ENCODE results near the gene VAT1.

VAT1 gene

GRCh38 chr17:42992872-42993271 is 29.3 kb downstream of the VAT1 start:
- TF ChIP-seq, protein P1, sequence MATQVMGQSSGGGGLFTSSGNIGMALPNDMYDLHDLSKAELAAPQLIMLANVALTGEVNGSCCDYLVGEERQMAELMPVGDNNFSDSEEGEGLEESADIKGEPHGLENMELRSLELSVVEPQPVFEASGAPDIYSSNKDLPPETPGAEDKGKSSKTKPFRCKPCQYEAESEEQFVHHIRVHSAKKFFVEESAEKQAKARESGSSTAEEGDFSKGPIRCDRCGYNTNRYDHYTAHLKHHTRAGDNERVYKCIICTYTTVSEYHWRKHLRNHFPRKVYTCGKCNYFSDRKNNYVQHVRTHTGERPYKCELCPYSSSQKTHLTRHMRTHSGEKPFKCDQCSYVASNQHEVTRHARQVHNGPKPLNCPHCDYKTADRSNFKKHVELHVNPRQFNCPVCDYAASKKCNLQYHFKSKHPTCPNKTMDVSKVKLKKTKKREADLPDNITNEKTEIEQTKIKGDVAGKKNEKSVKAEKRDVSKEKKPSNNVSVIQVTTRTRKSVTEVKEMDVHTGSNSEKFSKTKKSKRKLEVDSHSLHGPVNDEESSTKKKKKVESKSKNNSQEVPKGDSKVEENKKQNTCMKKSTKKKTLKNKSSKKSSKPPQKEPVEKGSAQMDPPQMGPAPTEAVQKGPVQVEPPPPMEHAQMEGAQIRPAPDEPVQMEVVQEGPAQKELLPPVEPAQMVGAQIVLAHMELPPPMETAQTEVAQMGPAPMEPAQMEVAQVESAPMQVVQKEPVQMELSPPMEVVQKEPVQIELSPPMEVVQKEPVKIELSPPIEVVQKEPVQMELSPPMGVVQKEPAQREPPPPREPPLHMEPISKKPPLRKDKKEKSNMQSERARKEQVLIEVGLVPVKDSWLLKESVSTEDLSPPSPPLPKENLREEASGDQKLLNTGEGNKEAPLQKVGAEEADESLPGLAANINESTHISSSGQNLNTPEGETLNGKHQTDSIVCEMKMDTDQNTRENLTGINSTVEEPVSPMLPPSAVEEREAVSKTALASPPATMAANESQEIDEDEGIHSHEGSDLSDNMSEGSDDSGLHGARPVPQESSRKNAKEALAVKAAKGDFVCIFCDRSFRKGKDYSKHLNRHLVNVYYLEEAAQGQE (IDR thresholded peaks at IDR 0.05; ENCODE audit: low read depth), result no peak
- TF ChIP-seq NFIC (IDR thresholded peaks at IDR 0.05) (no peak), ZBTB7A (IDR thresholded peaks at IDR 0.05; ENCODE audit: low read depth) (no peak), CREB1 (IDR thresholded peaks at IDR 0.05; ENCODE audit: low read depth) (no peak), YY1 (IDR thresholded peaks at IDR 0.05; ENCODE audit: low read depth) (no peak), TCF12 (IDR thresholded peaks at IDR 0.05; ENCODE audit: low read depth) (no peak), EGR1 (IDR thresholded peaks at IDR 0.05) (no peak)
- TF ChIP-seq, protein P2, sequence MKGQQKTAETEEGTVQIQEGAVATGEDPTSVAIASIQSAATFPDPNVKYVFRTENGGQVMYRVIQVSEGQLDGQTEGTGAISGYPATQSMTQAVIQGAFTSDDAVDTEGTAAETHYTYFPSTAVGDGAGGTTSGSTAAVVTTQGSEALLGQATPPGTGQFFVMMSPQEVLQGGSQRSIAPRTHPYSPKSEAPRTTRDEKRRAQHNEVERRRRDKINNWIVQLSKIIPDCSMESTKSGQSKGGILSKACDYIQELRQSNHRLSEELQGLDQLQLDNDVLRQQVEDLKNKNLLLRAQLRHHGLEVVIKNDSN (IDR thresholded peaks at IDR 0.05), result no peak
- TF ChIP-seq, protein P3, sequence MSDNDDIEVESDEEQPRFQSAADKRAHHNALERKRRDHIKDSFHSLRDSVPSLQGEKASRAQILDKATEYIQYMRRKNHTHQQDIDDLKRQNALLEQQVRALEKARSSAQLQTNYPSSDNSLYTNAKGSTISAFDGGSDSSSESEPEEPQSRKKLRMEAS (IDR thresholded peaks at IDR 0.05), result no peak

GRCh38 chr17:42991471-42991870 is 30.7 kb downstream of the VAT1 start:
- TF ChIP-seq CREB1 (IDR thresholded peaks at IDR 0.05; ENCODE audit: low read depth), result no peak
- TF ChIP-seq ZBTB7A (IDR thresholded peaks at IDR 0.05; ENCODE audit: low read depth), result no peak
- TF ChIP-seq YY1 (IDR thresholded peaks at IDR 0.05; ENCODE audit: low read depth), result no peak
- TF ChIP-seq TAF1 (IDR thresholded peaks at IDR 0.05; ENCODE audit: low read depth), result no peak

DNA sequence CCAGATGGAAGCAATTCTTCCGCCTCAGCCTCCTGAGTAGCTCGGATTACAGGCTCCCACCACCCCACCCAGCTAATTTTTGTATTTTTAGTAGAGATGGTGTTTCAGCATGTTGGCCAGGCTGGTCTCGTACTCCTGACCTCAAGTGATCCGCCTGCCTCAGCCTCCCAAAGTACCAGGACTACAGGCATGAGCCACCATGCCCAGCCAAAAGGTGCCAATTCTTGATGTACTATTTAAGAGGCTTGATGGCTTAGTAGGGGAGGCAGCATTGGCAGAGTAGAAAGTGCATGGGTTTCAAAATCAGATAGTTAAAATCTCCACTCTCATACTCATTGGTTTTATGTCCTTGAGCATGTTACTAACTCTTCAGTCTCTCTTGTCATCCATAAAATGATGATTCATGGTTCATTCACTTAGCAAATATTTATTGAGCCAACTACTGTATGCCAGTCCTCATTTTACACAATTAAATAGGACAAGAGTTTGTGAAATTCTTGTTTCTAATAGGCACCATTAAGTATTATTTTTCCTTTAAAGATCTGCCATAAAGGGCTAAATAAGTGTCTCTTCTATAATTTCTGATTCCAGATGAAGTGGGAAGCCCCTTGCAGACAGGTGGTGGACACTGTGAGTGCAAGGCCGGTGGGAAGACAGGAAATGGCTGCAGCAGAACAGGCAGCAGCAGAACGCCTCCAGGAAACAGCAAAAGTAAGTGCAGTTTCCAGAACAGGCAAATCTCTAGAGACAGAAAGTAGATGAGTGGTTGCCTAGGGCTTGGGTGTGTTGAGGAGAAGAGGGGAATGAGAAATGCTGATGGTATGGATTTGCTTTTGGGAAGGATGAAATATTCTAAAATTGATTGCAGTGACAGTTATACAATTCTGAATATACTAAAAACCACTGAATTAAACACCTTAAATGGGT is 32.2 kb downstream of the VAT1 start:
- no peak for TF ChIP-seq FOXM1 (IDR thresholded peaks at IDR 0.05; ENCODE audit: borderline replicate concordance, low read depth)
- TF ChIP-seq CEBPB (IDR thresholded peaks at IDR 0.05), result no peak
- no peak for TF ChIP-seq ZBTB7A (IDR thresholded peaks at IDR 0.05; ENCODE audit: low read depth)
- TF ChIP-seq EGR1 (IDR thresholded peaks at IDR 0.05), result no peak
- TF ChIP-seq EP300 (IDR thresholded peaks at IDR 0.05; ENCODE audit: borderline replicate concordance), result no peak
- no peak for TF ChIP-seq YY1 (IDR thresholded peaks at IDR 0.05; ENCODE audit: low read depth)
- no peak for TF ChIP-seq TCF12 (IDR thresholded peaks at IDR 0.05; ENCODE audit: low read depth)

GRCh38 chr17:42989141-42989540 is 33.0 kb downstream of the VAT1 start:
- TF ChIP-seq FOXM1 (IDR thresholded peaks at IDR 0.05; ENCODE audit: borderline replicate concordance, low read depth) (no peak), TCF12 (IDR thresholded peaks at IDR 0.05; ENCODE audit: low read depth) (no peak), RAD21 (IDR thresholded peaks at IDR 0.05; ENCODE audit: low read depth) (no peak), CREB1 (IDR thresholded peaks at IDR 0.05; ENCODE audit: low read depth) (no peak), TEAD4 (IDR thresholded peaks at IDR 0.05) (no peak), EP300 (IDR thresholded peaks at IDR 0.05; ENCODE audit: borderline replicate concordance) (no peak), CEBPB (IDR thresholded peaks at IDR 0.05) (no peak), EGR1 (IDR thresholded peaks at IDR 0.05) (no peak)
- TF ChIP-seq, protein P3 (IDR thresholded peaks at IDR 0.05), result no peak
- TF ChIP-seq, protein P1 (IDR thresholded peaks at IDR 0.05; ENCODE audit: low read depth), result no peak

DNA sequence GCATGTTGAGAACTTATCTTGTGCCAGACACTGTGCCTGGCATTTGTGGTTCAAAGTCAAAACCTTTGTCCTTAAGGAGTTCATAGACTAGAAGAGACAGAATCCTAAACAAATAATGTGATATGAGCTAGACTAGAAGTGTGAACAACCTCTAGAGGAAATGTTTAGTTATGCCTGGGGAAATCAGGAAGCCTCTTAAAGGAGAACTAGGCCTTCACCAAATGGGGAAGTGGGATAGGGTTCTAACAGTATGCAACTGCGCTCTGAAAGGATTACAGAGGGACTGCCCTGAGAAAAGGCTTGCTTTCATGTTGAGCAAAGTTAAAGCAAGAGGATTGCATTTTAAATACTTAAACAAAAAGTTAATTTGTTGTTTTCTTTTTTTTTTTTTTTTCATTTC is 37.0 kb downstream of the VAT1 start:
- TF ChIP-seq CREB1 (IDR thresholded peaks at IDR 0.05; ENCODE audit: low read depth) (no peak), EGR1 (IDR thresholded peaks at IDR 0.05) (no peak), FOXM1 (IDR thresholded peaks at IDR 0.05; ENCODE audit: borderline replicate concordance, low read depth) (no peak), CEBPB (IDR thresholded peaks at IDR 0.05) (no peak), EP300 (IDR thresholded peaks at IDR 0.05; ENCODE audit: borderline replicate concordance) (no peak), TCF12 (IDR thresholded peaks at IDR 0.05; ENCODE audit: low read depth) (no peak), RAD21 (IDR thresholded peaks at IDR 0.05; ENCODE audit: low read depth) (no peak), TAF1 (IDR thresholded peaks at IDR 0.05; ENCODE audit: low read depth) (no peak), ZBTB7A (IDR thresholded peaks at IDR 0.05; ENCODE audit: low read depth) (no peak), NFIC (IDR thresholded peaks at IDR 0.05) (no peak)
- TF ChIP-seq, protein P2 (IDR thresholded peaks at IDR 0.05), result no peak
- TF ChIP-seq, protein P1 (IDR thresholded peaks at IDR 0.05; ENCODE audit: low read depth), result no peak
